Epithelial cell of esophagus (primary cell): ENCODE measurements around the gene ABHD3.
"Not testable (repeated sequence)": the region's sequence is repeated elsewhere in the genome, so short reads cannot be mapped to it uniquely, and the experiment has no call there.

Source experiments
- DNase-seq: peaks from one replicate; pipeline ENCODE4 v3.0.0; 2010; ENCODE audit warnings: low read depth
- H3K4me3 ChIP-seq: 2 replicates; pipeline ENCODE4 v1.5.1; 2011; ENCODE audit warnings: mild to moderate bottlenecking, low read length, control low read depth
- CTCF ChIP-seq: IDR thresholded peaks from 2 replicates; pipeline ENCODE4 v1.5.1; 2011; ENCODE audit warnings: low read depth, mild to moderate bottlenecking, low read length, control low read depth, inconsistent platforms; ENCODE audit not compliant: insufficient read depth; ENCODE audit errors: missing control alignments

The ABHD3 gene

GRCh38 chr18:21632393-21632792 lies 72.2 kb downstream of the ABHD3 start:
- no peak for DNase-seq
- H3K4me3 ChIP-seq = no peak overlapping the region
- TF ChIP-seq CTCF = no peak

- no peak for DNase-seq
- no peak for TF ChIP-seq CTCF
Observed at GRCh38 chr18:21629089-21629832, 75.3 kb downstream of the ABHD3 start.

GRCh38 chr18:21621640-21622039 lies 82.9 kb downstream of the ABHD3 start:
- not testable (repeated sequence) for DNase-seq, H3K4me3 ChIP-seq

More at GRCh38 chr18:21629089-21629832, 75.3 kb downstream of the ABHD3 start:
- no peak overlapping the region for H3K4me3 ChIP-seq

- H3K4me3 ChIP-seq = peak within 1 kb of the TSS; percentile 98
- peak; percentile 80 for TF ChIP-seq CTCF
- peak; percentile 92 for DNase-seq
Observed at GRCh38 chr18:21612125-21613039, 92.2 kb downstream of the ABHD3 start, which contains the start of gene SNRPD1. TSS of gene SNRPD1 (plus strand) at chr18:21612314. CDS start at chr18:21612430, 116 bp downstream.

GRCh38 chr18:21611401-21612124 lies 93.0 kb downstream of the ABHD3 start:
- H3K4me3 ChIP-seq = peak overlapping the region; percentile 98
- DNase-seq = not testable (repeated sequence)

- DNase-seq = no peak
- H3K4me3 ChIP-seq = no peak overlapping the region
- no peak for TF ChIP-seq CTCF
Observed at GRCh38 chr18:21605213-21605612, 99.4 kb downstream of the ABHD3 start.

- no peak for DNase-seq
- no peak for TF ChIP-seq CTCF
- no peak overlapping the region for H3K4me3 ChIP-seq
Observed at GRCh38 chr18:21604671-21605070, 99.9 kb downstream of the ABHD3 start.
